Sigmoid colon (tissue), 4 donors: ENCODE measurements around the gene MPPE1.

ENCODE experiments used
- POLR2AphosphoS5 ChIP-seq, 4 donors: sonication (generic); formaldehyde crosslinking; IDR thresholded peaks; one replicate each; pipeline ENCODE4 v1.6.1; 2017; ENCODE audit warnings: antibody characterized with exemption in 4 of 4
- TF ChIP-seq, protein P1 (sequence below), 4 experiments: fragments of 450-650 bp in 3 of 4; fragments of 200-600 bp in 1 of 4; IDR thresholded peaks; one replicate each; pipeline ENCODE4 v1.5.1; 2016 to 2019; ENCODE audit warnings: antibody characterized with exemption in 4 of 4, mild to moderate bottlenecking in 3 of 4, moderate library complexity in 2 of 4

DNA sequence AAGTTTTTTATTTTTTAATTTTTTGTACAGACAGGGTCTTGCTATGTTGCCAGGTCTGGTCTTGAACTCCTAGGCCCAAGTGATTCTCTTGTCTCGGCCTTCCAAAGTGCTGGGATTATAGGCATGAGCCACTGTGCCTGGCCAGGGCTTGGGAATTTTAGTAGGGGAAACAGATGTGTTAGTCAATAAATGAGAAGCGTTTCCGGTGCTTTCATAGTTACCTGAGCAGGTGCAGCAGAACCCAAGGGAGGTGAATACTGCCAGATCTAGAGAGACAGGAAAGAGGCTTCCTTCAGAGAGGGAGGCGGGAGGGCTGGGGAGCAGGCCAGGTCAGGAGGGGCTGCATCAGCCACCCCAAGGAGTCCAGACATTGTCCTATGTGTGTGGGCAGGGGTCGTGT lies 42.7 kb upstream of the MPPE1 start:
- no peak for TF ChIP-seq POLR2AphosphoS5 (IDR thresholded peaks at IDR 0.05)
- TF ChIP-seq, protein P1, sequence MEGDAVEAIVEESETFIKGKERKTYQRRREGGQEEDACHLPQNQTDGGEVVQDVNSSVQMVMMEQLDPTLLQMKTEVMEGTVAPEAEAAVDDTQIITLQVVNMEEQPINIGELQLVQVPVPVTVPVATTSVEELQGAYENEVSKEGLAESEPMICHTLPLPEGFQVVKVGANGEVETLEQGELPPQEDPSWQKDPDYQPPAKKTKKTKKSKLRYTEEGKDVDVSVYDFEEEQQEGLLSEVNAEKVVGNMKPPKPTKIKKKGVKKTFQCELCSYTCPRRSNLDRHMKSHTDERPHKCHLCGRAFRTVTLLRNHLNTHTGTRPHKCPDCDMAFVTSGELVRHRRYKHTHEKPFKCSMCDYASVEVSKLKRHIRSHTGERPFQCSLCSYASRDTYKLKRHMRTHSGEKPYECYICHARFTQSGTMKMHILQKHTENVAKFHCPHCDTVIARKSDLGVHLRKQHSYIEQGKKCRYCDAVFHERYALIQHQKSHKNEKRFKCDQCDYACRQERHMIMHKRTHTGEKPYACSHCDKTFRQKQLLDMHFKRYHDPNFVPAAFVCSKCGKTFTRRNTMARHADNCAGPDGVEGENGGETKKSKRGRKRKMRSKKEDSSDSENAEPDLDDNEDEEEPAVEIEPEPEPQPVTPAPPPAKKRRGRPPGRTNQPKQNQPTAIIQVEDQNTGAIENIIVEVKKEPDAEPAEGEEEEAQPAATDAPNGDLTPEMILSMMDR (IDR thresholded peaks at IDR 0.05) = no peak
